ENCODE data around the gene DPYSL3. TPM values are rescaled to one million over a fixed set of nuclear protein-coding genes. Genes with fewer than 3 reads are reported as not detected.

Gene DPYSL3
- total and polyA plus RNA-seq, 4 donors, result 200 to 624 (median 447) TPM

DNA sequence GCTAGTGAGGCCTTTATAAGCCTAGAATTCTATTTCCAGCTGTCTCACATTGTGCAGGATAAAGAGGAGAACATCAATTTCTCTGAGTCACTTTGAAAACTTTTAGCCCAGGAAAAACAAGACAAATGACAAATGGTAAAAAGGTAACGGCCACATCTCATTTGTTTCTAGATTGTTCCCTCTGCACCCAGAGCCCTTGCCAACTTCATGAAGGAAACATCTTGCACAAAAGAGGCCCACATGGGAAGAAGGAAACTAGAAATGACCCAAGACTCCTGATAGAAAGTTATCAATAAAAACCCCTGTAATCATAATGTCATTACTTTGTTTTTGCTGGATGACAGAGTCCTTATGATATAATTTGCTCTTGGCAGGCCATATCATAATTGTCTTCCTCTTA lies 5.3 kb downstream of the DPYSL3 start:
- no peaks in the 10 kb centered on the region for H3K27me3 ChIP-seq (ENCODE audit: control insufficient read depth, insufficient read depth, low read length)
- H3K27ac ChIP-seq (ENCODE audit: low read depth, low read length), result peak overlapping the region; percentile 29
- DNase-seq (ENCODE audit: low read depth in 4 of 6, low spot score in 6 of 6), result no peak
- H3K4me3 ChIP-seq (ENCODE audit: low read depth, low read length), result no peak overlapping the region
- peaks cover 9% of the 10 kb centered on the region for H3K4me1 ChIP-seq (ENCODE audit: control insufficient read depth, insufficient read depth, low read length)
- H3K36me3 ChIP-seq (ENCODE audit: control insufficient read depth, insufficient read depth, low read length), result no peaks in the 10 kb centered on the region
- no CpG with 5 or more reads among the region's 1 CpG for WGBS (ENCODE audit: insufficient coverage)
- H3K9me3 ChIP-seq (ENCODE audit: control insufficient read depth, insufficient read depth, low read length), result no peaks in the 10 kb centered on the region

DNA sequence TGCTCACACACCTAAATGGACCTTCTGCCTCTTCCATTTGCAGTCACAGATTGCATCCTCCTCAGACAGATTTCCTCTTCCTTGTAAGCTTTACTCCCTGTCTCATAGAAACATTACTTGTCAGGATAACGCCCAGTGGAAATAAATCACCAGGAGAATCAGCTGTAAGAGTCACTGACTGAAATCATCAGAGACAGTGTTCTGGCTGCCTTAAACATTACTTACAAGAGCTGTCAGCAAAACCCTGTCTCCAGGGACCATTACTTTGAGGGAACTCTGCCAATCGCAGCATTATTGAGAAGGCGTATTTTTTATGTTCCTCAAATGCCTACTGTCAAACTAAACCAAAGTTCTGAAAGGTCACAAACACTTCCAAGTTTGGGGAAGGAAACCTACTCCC lies 5.9 kb downstream of the DPYSL3 start:
- peak in 2 of 6 donors; percentile 59 to 70 for DNase-seq (ENCODE audit: low read depth in 4 of 6, low spot score in 6 of 6)
- peak overlapping the region; percentile 29 for H3K27ac ChIP-seq (ENCODE audit: low read depth, low read length)
- H3K4me1 ChIP-seq (ENCODE audit: control insufficient read depth, insufficient read depth, low read length), result peaks cover 3% of the 10 kb centered on the region
- H3K36me3 ChIP-seq (ENCODE audit: control insufficient read depth, insufficient read depth, low read length), result no peaks in the 10 kb centered on the region
- WGBS (ENCODE audit: insufficient coverage), result 23% methylated on average over 3 of the region's 3 CpGs
- H3K27me3 ChIP-seq (ENCODE audit: control insufficient read depth, insufficient read depth, low read length), result no peaks in the 10 kb centered on the region
- no peaks in the 10 kb centered on the region for H3K9me3 ChIP-seq (ENCODE audit: control insufficient read depth, insufficient read depth, low read length)
- H3K4me3 ChIP-seq (ENCODE audit: low read depth, low read length), result no peak overlapping the region

DNA sequence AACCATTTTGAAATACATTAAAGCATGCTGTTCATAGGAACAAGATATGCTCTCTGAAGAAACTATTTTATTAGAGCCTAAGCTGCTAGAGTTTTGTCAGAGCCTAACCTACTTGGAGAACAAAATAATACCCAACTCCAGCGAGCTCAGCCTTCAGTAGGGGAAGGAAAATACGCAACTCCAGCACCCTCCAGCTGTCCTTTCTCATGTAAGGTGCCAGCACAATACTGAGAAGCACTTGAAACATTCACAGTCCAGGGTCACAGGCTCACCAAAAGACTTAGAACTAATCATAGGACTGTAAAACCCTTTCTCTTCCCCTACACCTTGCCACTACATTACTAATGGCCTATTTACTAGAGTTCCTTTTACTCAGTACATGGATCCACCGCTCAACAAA lies 18.9 kb downstream of the DPYSL3 start:
- no peak overlapping the region for H3K4me3 ChIP-seq (ENCODE audit: low read depth, low read length)
- no peaks in the 10 kb centered on the region for H3K36me3 ChIP-seq (ENCODE audit: control insufficient read depth, insufficient read depth, low read length)
- H3K27ac ChIP-seq (ENCODE audit: low read depth, low read length), result no peak overlapping the region
- peaks cover 4% of the 10 kb centered on the region for H3K9me3 ChIP-seq (ENCODE audit: control insufficient read depth, insufficient read depth, low read length)
- H3K4me1 ChIP-seq (ENCODE audit: control insufficient read depth, insufficient read depth, low read length), result no peaks in the 10 kb centered on the region
- H3K27me3 ChIP-seq (ENCODE audit: control insufficient read depth, insufficient read depth, low read length), result no peaks in the 10 kb centered on the region
- no CpG with 5 or more reads among the region's 3 CpGs for WGBS (ENCODE audit: insufficient coverage)
- DNase-seq (ENCODE audit: low read depth in 4 of 6, low spot score in 6 of 6), result no peak

DNA sequence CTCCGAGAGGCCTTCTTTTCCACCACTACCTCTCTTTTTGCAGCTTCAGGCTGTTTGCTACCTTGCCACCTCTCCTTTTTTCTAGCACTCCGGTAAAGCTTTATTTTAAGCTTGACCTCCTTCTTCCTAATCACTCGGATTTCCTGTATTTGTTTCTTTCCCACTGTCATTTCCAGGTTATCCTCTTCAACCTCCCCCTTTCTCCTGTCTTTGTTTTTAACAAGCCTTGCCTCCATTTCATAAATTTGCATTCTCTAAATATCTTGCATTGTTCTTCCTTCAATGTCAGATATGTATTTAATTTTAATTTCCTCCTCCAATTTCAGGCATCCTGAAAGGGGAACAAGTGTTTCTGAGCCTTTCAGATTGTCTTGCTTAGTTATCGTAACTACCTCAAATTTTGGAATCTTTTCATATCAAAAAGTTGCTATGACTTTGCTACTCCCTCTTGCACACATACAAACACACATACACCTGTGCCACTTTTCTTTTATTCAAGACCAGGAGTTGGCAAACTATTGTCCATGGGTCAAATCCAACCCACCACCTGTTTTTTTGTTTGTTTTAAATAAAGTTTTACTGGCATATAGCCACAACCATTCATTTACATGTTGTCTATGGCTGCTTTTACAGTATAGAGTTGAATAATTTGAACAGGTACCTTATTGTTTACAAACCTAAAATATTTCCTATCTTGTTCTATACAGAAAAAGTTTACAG lies 22.7 kb downstream of the DPYSL3 start:
- Histone ChIP-seq H3K27ac (ENCODE audit: low read depth, low read length) (no peak overlapping the region), H3K4me1 (ENCODE audit: control insufficient read depth, insufficient read depth, low read length) (peaks cover 7% of the 10 kb centered on the region)
- 71% methylated on average over 3 of the region's 4 CpGs for WGBS (ENCODE audit: insufficient coverage)

DNA sequence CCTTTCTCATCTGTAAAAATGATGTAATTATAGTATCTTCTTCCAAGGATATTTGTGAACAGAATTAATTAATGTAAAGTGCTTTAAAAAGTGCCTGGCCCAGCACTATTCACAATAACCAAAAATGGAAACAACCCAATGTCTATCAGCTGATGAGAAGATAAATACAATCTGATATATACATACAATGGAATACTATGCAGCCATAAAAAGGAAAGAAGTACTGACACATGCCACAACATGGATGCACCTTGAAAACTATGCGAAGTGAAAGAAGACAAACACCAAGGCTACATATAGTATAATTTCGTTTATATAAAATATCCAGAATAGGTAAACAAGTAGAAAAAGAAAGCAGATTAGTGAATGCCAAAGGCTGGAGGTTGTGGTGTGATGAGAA lies 24.1 kb downstream of the DPYSL3 start:
- Histone ChIP-seq H3K27ac (ENCODE audit: low read depth, low read length) (no peak overlapping the region), H3K4me1 (ENCODE audit: control insufficient read depth, insufficient read depth, low read length) (peaks cover 7% of the 10 kb centered on the region), H3K9me3 (ENCODE audit: control insufficient read depth, insufficient read depth, low read length) (no peaks in the 10 kb centered on the region), H3K4me3 (ENCODE audit: low read depth, low read length) (no peak overlapping the region), H3K27me3 (ENCODE audit: control insufficient read depth, insufficient read depth, low read length) (no peaks in the 10 kb centered on the region), H3K36me3 (ENCODE audit: control insufficient read depth, insufficient read depth, low read length) (no peaks in the 10 kb centered on the region)
- no CpG with 5 or more reads among the region's 2 CpGs for WGBS (ENCODE audit: insufficient coverage)
- DNase-seq (ENCODE audit: low read depth in 4 of 6, low spot score in 6 of 6), result no peak

More for the DNA sequence above, 22.7 kb downstream of the DPYSL3 start:
- no peak for DNase-seq (ENCODE audit: low read depth in 4 of 6, low spot score in 6 of 6)
- no peaks in the 10 kb centered on the region for H3K27me3 ChIP-seq (ENCODE audit: control insufficient read depth, insufficient read depth, low read length)
- H3K9me3 ChIP-seq (ENCODE audit: control insufficient read depth, insufficient read depth, low read length), result peaks cover 4% of the 10 kb centered on the region
- H3K4me3 ChIP-seq (ENCODE audit: low read depth, low read length), result no peak overlapping the region
- H3K36me3 ChIP-seq (ENCODE audit: control insufficient read depth, insufficient read depth, low read length), result no peaks in the 10 kb centered on the region

DNA sequence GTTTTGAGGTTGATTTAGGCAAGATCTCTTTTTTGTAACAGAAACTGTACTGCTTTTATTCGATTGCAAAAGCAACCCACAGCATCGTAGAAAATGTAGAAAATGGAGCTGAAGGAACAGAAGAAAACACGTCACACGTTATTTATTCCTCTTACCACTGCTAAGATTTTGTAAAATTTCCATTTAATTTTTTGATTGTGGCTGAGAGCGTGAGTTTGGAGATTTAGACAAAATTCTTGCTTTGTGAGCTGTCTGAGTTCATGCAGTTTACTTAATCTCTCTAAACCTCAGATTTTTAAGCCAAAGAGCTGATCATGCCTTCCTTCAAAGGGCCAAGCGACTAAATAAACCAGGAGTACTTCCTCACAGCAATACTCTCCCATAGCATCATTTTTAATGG lies 24.8 kb downstream of the DPYSL3 start:
- H3K9me3 ChIP-seq (ENCODE audit: control insufficient read depth, insufficient read depth, low read length), result no peaks in the 10 kb centered on the region
- WGBS (ENCODE audit: insufficient coverage), result no CpG with 5 or more reads among the region's 6 CpGs
- peak overlapping the region; percentile 55 for H3K27ac ChIP-seq (ENCODE audit: low read depth, low read length)
- H3K36me3 ChIP-seq (ENCODE audit: control insufficient read depth, insufficient read depth, low read length), result no peaks in the 10 kb centered on the region
- no peak for DNase-seq (ENCODE audit: low read depth in 4 of 6, low spot score in 6 of 6)
- H3K4me3 ChIP-seq (ENCODE audit: low read depth, low read length), result no peak overlapping the region
- H3K4me1 ChIP-seq (ENCODE audit: control insufficient read depth, insufficient read depth, low read length), result peaks cover 7% of the 10 kb centered on the region
- no peaks in the 10 kb centered on the region for H3K27me3 ChIP-seq (ENCODE audit: control insufficient read depth, insufficient read depth, low read length)

DNA sequence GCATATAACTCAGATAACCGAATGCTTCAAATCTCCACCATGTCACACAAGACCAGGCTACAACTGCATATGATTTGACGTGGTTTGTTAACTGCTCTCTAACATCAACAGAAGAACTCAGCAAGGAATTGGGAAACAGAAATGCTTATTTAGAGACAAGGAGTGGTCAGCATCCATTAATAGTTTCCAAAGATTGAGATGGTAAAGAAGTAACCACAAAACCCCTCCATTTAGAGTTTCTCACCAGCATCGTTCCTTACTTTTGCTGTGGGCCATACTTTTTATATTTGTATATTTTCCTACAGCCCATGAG lies 25.2 kb downstream of the DPYSL3 start:
- peak overlapping the region; percentile 55 for H3K27ac ChIP-seq (ENCODE audit: low read depth, low read length)
- H3K9me3 ChIP-seq (ENCODE audit: control insufficient read depth, insufficient read depth, low read length), result no peaks in the 10 kb centered on the region
- H3K27me3 ChIP-seq (ENCODE audit: control insufficient read depth, insufficient read depth, low read length), result no peaks in the 10 kb centered on the region
- no peak overlapping the region for H3K4me3 ChIP-seq (ENCODE audit: low read depth, low read length)
- peaks cover 7% of the 10 kb centered on the region for H3K4me1 ChIP-seq (ENCODE audit: control insufficient read depth, insufficient read depth, low read length)
- DNase-seq (ENCODE audit: low read depth in 4 of 6, low spot score in 6 of 6), result no peak
- no peaks in the 10 kb centered on the region for H3K36me3 ChIP-seq (ENCODE audit: control insufficient read depth, insufficient read depth, low read length)
- no CpG with 5 or more reads among the region's 3 CpGs for WGBS (ENCODE audit: insufficient coverage)

DNA sequence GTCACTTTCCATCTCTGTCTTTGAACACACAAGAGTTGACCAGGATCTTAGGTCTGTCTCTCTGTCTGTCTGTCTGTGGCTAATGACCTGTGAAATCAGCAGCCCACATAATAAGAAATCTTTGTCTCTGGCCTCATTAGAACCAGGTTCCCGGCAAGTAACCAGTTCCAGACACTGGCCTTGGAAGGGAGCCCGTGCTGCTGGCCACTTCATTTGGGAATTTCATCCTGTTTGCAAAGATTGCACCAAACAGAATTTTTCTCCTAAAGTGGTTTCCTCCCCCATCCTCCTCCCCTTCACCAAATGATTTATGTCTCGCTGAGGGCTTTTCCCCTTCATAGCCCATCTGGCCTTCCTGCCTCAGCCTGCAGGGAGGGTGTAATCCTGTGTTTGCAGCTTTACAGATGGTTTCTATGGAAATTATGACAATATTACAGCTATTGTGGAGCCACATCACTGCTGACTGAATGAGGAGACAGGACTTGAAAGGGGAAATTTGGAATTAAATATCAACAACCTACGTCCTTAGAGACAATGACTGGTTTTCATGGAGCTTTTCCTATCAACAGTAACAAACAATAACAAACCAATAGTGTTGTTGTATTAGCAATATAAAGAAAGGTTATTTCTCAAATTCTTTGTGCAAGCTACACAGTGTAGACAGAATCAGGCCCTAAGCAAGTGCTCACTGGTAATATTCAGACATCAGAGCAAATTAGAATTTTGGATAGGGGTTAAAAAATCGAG lies 25.7 kb downstream of the DPYSL3 start:
- H3K27ac ChIP-seq (ENCODE audit: low read depth, low read length), result peak overlapping the region; percentile 55

DNA sequence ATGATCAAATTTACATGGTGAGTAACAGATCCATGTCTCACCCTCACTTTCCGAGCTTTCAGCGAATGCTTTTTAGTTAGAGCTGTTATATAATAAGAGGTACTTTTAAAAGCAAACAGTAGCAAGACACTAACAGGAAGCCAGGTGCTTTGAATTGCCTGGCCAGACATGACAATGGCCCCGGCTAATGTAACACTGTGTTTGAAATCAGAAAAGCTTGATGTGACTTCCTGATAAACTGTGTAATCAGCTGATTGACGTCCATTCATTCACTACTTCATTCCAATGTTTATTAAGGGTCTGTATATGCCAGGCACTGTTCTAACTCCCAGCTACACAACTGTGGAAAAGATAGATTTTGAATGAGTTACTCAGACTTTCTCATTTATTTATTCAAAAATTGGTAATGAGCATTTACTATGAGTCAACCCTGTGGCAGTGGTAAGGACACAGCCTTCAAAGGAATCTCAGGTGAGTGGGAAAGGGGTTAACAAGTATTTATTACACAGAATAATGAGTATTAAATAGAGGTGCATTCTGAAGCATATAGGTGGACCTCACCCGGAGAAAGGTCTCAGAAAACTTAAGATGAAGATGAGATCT lies 26.6 kb downstream of the DPYSL3 start:
- H3K9me3 ChIP-seq (ENCODE audit: control insufficient read depth, insufficient read depth, low read length), result no peaks in the 10 kb centered on the region
- H3K4me3 ChIP-seq (ENCODE audit: low read depth, low read length), result no peak overlapping the region
- no CpG with 5 or more reads among the region's 5 CpGs for WGBS (ENCODE audit: insufficient coverage)
- DNase-seq (ENCODE audit: low read depth in 4 of 6, low spot score in 6 of 6), result no peak
- H3K4me1 ChIP-seq (ENCODE audit: control insufficient read depth, insufficient read depth, low read length), result peaks cover 7% of the 10 kb centered on the region
- no peak overlapping the region for H3K27ac ChIP-seq (ENCODE audit: low read depth, low read length)
- H3K27me3 ChIP-seq (ENCODE audit: control insufficient read depth, insufficient read depth, low read length), result no peaks in the 10 kb centered on the region
- H3K36me3 ChIP-seq (ENCODE audit: control insufficient read depth, insufficient read depth, low read length), result no peaks in the 10 kb centered on the region

More for the DNA sequence above, 25.7 kb downstream of the DPYSL3 start:
- no peaks in the 10 kb centered on the region for H3K27me3 ChIP-seq (ENCODE audit: control insufficient read depth, insufficient read depth, low read length)
- 9% methylated on average over 2 of the region's 5 CpGs for whole genome bisulfite sequencing (ENCODE audit: insufficient coverage)
- DNase-seq (ENCODE audit: low read depth in 4 of 6, low spot score in 6 of 6), result peak in 2 of 6 donors; percentile 82 to 84
- H3K4me1 ChIP-seq (ENCODE audit: control insufficient read depth, insufficient read depth, low read length), result peaks cover 7% of the 10 kb centered on the region
- H3K4me3 ChIP-seq (ENCODE audit: low read depth, low read length), result no peak overlapping the region
- no peaks in the 10 kb centered on the region for H3K9me3 ChIP-seq (ENCODE audit: control insufficient read depth, insufficient read depth, low read length)
- no peaks in the 10 kb centered on the region for H3K36me3 ChIP-seq (ENCODE audit: control insufficient read depth, insufficient read depth, low read length)
